Measurements from ENCODE around the gene PRRC2A. TPM values are rescaled to one million over a fixed set of nuclear protein-coding genes. Genes with fewer than 3 reads are reported as not detected.

Gene PRRC2A
- total RNA-seq, 2 donors from 2014 or later = 119 to 133 TPM

- intact Hi-C loops (cut with DNase I) = loop anchor here in 1 of 2 donors (10.0 kb wide), 1 partner anchor 148 kb away; no protein-coding TSS in a partner anchor
- no peak for DNase-seq (ENCODE audit: low spot score)
These were observed 66.0 kb downstream of the PRRC2A start for GRCh38 chr6:31686483-31686882.

- DNase-seq (ENCODE audit: low spot score) = no peak
- intact Hi-C loops (cut with DNase I) = loop anchor here in 1 of 2 donors (10.0 kb wide), 1 partner anchor 147 kb away; no protein-coding TSS in a partner anchor
These were observed 66.8 kb downstream of the PRRC2A start for GRCh38 chr6:31687321-31687720.

Small RNA genes lying within 50 kb of the gene (microRNA-seq; reads per million reads assigned to microRNA genes)
- gene MIR6832 (ENCODE audit: borderline microRNAs expressed in 2 of 2) = 0 reads per million in 2 donors

Other genes starting within 250 kb of the PRRC2A start
- 10 to 100 TPM; 16.5 to 20.5 TPM for gene MICA, start 217.1 kb upstream of the PRRC2A start, total RNA-seq
- 1 to 10 TPM; 2.9 to 4.1 TPM for gene MICB, start 122.6 kb upstream of the PRRC2A start, total RNA-seq
- gene MCCD1, start 91.8 kb upstream of the PRRC2A start, total RNA-seq = not detected
- gene DDX39B, start 78.7 kb upstream of the PRRC2A start, total RNA-seq = 100 to 1,000 TPM; 165 to 180 TPM
- 1 to 10 TPM in 1 of 2 donors, under 1 TPM in 1; 0.43 to 1.2 TPM for gene ATP6V1G2, start 74.1 kb upstream of the PRRC2A start, total RNA-seq
- 10 to 100 TPM; 12.0 to 13.2 TPM for gene NFKBIL1, start 73.1 kb upstream of the PRRC2A start, total RNA-seq
- not detected for gene LTA, start 48.4 kb upstream of the PRRC2A start, total RNA-seq
- under 1 TPM; 0.81 to 0.93 TPM for gene TNF, start 45.1 kb upstream of the PRRC2A start, total RNA-seq
- gene LTB, start 38.3 kb upstream of the PRRC2A start, total RNA-seq = 1 to 10 TPM in 1 of 2 donors, under 1 TPM in 1; 0.90 to 1.6 TPM
- 10 to 100 TPM in 1 of 2 donors, 1 to 10 TPM in 1; 9.2 to 24.8 TPM for gene LST1, start 34.4 kb upstream of the PRRC2A start, total RNA-seq
- gene NCR3, start 27.7 kb upstream of the PRRC2A start, total RNA-seq = not detected
- 10 to 100 TPM; 18.1 to 68.7 TPM for gene AIF1, start 5.5 kb upstream of the PRRC2A start, total RNA-seq
- gene BAG6, start 31.9 kb downstream of the PRRC2A start, total RNA-seq = 100 to 1,000 TPM; 146 to 193 TPM
- 1 to 10 TPM in 1 of 2 donors, under 1 TPM in 1; 0.60 to 1.2 TPM for gene APOM, start 35.2 kb downstream of the PRRC2A start, total RNA-seq
- 10 to 100 TPM; 18.8 to 19.3 TPM for gene C6orf47, start 40.1 kb downstream of the PRRC2A start, total RNA-seq
- 10 to 100 TPM in 1 of 2 donors, 1 to 10 TPM in 1; 7.8 to 10.1 TPM for gene GPANK1, start 44.3 kb downstream of the PRRC2A start, total RNA-seq
- gene CSNK2B, start 45.4 kb downstream of the PRRC2A start, total RNA-seq = 10 to 100 TPM; 85.2 to 90.4 TPM
- gene LY6G5B, start 49.3 kb downstream of the PRRC2A start, total RNA-seq = 1 to 10 TPM; 9.5 to 9.8 TPM
- gene LY6G5C, start 60.4 kb downstream of the PRRC2A start, total RNA-seq = 1 to 10 TPM; 1.7 to 1.9 TPM
- gene ABHD16A, start 82.6 kb downstream of the PRRC2A start, total RNA-seq = 10 to 100 TPM; 38.3 to 39.4 TPM
- gene LY6G6F, start 86.2 kb downstream of the PRRC2A start, total RNA-seq = not detected
- gene LY6G6D, start 94.6 kb downstream of the PRRC2A start, total RNA-seq = not detected
- not detected for gene LY6G6C, start 101.0 kb downstream of the PRRC2A start, total RNA-seq
- gene MPIG6B, start 102.7 kb downstream of the PRRC2A start, total RNA-seq = 1 to 10 TPM in 1 of 2 donors, under 1 TPM in 1; 0.52 to 1.1 TPM
- gene DDAH2, start 108.6 kb downstream of the PRRC2A start, total RNA-seq = 10 to 100 TPM; 88.3 to 97.4 TPM
- 100 to 1,000 TPM; 272 to 402 TPM for gene CLIC1, start 115.8 kb downstream of the PRRC2A start, total RNA-seq
- gene MSH5, start 119.3 kb downstream of the PRRC2A start, total RNA-seq = 1 to 10 TPM; 7.7 to 9.8 TPM
- not detected for gene SAPCD1, start 141.9 kb downstream of the PRRC2A start, total RNA-seq
- gene VWA7, start 156.6 kb downstream of the PRRC2A start, total RNA-seq = under 1 TPM; 0.37 to 0.48 TPM
- gene VARS1, start 175.0 kb downstream of the PRRC2A start, total RNA-seq = 10 to 100 TPM; 49.0 to 60.8 TPM
- 10 to 100 TPM; 38.7 to 39.7 TPM for gene LSM2, start 186.3 kb downstream of the PRRC2A start, total RNA-seq
- 1 to 10 TPM; 1.4 to 1.7 TPM for gene HSPA1L, start 194.6 kb downstream of the PRRC2A start, total RNA-seq
- gene HSPA1A, start 194.8 kb downstream of the PRRC2A start, total RNA-seq = 100 to 1,000 TPM; 157 to 187 TPM
- gene HSPA1B, start 207.0 kb downstream of the PRRC2A start, total RNA-seq = 100 to 1,000 TPM in 1 of 2 donors, 10 to 100 TPM in 1; 89.8 to 106 TPM
- 10 to 100 TPM; 22.2 to 29.0 TPM for gene NEU1, start 242.1 kb downstream of the PRRC2A start, total RNA-seq